ENCODE measurements around the gene PPP1R14C. TPM values are rescaled to one million over a fixed set of nuclear protein-coding genes. Genes with fewer than 3 reads are reported as not detected.

Gene PPP1R14C
- total and polyA plus RNA-seq, 8 donors = 11.7 to 33.6 (median 18.6) TPM

DNA sequence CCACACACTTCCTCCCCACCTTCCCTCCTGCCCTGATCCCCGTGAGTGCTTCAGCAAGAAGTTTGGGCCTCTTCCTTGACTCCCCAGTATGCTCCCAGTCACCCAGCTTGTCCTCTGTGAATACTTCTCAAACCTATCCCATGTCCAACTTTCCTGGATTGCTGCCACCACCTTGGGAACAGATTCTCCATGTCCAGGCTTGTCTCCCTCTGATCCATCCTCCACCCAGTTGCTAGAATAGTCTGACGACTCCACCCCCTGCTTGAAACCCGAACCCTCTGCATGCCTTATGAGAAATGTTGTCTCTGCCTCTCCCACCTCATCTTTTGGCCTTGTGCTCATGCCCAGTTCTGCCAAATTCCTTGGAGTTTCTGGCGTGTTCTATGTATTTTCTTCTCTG lies 108.0 kb downstream of the PPP1R14C start:
- no peak for DNase-seq
- H3K27ac ChIP-seq = no peak overlapping the region
- intact Hi-C loops (cut with DNase I) = no loop called here

DNA sequence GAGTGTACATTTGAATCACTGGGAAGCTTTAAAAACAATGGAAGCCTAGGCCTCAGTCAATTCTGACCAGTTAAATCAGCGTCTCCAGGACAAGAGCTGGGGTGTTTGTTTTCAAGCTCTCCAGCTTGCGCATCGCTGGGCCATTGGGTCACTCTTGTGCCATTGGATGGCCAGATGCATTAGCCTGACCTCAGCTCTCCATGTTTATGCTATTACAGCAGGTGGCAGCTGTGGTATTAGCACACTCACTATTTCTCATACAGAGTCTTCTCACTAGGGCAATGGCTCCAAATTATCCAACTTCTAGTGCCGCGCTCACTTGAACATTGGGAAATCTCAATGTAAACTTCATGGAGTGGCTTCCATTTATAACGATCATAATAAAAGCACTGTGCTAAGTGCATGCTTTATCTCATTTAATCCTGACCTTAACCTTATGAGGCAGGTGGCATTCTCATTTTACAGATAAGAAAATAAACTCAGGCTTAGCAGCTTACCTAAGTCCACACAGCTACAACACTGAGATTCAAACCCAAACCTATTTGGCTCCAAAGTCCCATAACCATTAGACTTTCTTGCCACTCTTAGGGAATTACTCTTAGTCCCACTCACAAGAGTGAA lies 108.8 kb downstream of the PPP1R14C start:
- H3K4me3 ChIP-seq = no peak overlapping the region
- TF ChIP-seq, protein P1, sequence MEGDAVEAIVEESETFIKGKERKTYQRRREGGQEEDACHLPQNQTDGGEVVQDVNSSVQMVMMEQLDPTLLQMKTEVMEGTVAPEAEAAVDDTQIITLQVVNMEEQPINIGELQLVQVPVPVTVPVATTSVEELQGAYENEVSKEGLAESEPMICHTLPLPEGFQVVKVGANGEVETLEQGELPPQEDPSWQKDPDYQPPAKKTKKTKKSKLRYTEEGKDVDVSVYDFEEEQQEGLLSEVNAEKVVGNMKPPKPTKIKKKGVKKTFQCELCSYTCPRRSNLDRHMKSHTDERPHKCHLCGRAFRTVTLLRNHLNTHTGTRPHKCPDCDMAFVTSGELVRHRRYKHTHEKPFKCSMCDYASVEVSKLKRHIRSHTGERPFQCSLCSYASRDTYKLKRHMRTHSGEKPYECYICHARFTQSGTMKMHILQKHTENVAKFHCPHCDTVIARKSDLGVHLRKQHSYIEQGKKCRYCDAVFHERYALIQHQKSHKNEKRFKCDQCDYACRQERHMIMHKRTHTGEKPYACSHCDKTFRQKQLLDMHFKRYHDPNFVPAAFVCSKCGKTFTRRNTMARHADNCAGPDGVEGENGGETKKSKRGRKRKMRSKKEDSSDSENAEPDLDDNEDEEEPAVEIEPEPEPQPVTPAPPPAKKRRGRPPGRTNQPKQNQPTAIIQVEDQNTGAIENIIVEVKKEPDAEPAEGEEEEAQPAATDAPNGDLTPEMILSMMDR (IDR thresholded peaks at IDR 0.05) = no peak
- DNase-seq (no peak), ATAC-seq (peak; percentile 69)
- H3K27me3 ChIP-seq = no peaks in the 10 kb centered on the region
- no peak overlapping the region for H3K27ac ChIP-seq
- intact Hi-C loops (cut with DNase I) = no loop called here
- no peaks in the 10 kb centered on the region for H3K36me3 ChIP-seq
- no peaks in the 10 kb centered on the region for H3K9me3 ChIP-seq
- H3K4me1 ChIP-seq = no peaks in the 10 kb centered on the region

More for the DNA sequence above, 108.0 kb downstream of the PPP1R14C start:
- peak; percentile 13 for ATAC-seq
- Histone ChIP-seq H3K9me3 (no peaks in the 10 kb centered on the region), H3K27me3 (no peaks in the 10 kb centered on the region), H3K36me3 (no peaks in the 10 kb centered on the region), H3K4me3 (no peak overlapping the region), H3K4me1 (no peaks in the 10 kb centered on the region)
- TF ChIP-seq, protein P1 (IDR thresholded peaks at IDR 0.05) = no peak

DNA sequence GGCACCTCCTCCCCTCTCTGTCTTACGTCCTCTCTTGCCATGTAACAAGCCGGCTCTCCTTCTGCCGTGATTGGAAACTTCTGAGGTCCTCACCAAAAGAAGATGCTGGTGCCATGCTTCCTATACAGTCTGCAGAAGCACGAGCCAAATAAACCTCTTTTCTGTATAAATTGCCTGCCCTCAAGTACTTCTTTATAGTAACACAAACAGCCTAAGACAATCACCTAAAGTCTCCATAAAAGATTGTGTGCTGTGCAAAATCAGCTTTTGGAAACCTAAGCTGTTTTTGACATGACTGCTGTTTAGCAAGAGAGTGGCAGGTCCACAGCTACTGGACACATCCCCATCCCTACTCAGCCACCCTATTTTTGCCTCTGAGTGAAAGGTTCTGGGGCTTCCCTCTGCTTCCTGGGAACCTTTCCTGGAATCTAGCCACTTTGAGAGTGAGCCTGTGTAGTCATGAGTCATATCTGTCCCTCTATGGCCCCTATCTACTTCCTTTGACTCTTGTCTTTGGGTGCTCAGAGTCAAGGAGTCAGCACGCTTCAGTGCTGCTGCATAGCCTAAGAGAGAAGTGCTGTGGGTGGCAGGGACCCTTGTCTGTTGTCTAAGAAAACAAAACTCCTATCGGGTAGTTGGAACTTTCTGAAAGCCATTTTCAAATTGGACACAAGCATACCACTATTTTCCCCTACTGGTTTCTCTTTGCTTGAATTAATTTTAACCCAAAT lies 110.0 kb downstream of the PPP1R14C start:
- no peaks in the 10 kb centered on the region for H3K9me3 ChIP-seq
- ATAC-seq = peak; percentile 75
- no peak for DNase-seq
- H3K4me1 ChIP-seq = no peaks in the 10 kb centered on the region
- no peaks in the 10 kb centered on the region for H3K36me3 ChIP-seq
- H3K27ac ChIP-seq = no peak overlapping the region
- no peaks in the 10 kb centered on the region for H3K27me3 ChIP-seq
- no peak overlapping the region for H3K4me3 ChIP-seq
- TF ChIP-seq, protein P1 (IDR thresholded peaks at IDR 0.05) = no peak
- intact Hi-C loops (cut with DNase I) = no loop called here

DNA sequence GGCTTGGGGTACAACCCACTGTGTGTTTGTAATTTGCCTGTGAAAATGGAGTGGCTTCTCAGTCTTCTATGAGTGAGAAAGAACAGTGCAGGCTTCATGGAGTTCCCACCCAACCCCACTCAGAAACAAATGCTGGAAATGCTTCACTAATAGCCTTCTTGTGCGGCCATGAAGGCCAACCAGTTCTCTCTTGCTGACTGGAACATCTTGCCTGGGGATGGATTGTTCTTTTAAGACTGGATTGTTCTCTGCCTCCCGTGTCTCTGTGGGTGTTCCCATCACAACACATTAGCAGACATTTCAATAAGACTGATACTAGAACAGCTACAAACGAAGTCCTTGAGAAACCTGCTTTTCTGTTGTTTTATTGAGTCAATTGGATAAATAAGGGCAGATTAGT lies 110.6 kb downstream of the PPP1R14C start:
- no peaks in the 10 kb centered on the region for H3K9me3 ChIP-seq
- no peak overlapping the region for H3K4me3 ChIP-seq
- no peaks in the 10 kb centered on the region for H3K4me1 ChIP-seq
- H3K27me3 ChIP-seq = no peaks in the 10 kb centered on the region
- intact Hi-C loops (cut with DNase I) = no loop called here
- no peaks in the 10 kb centered on the region for H3K36me3 ChIP-seq
- TF ChIP-seq, protein P1 (IDR thresholded peaks at IDR 0.05) = no peak
- ATAC-seq = no peak
- no peak for DNase-seq
- no peak overlapping the region for H3K27ac ChIP-seq

DNA sequence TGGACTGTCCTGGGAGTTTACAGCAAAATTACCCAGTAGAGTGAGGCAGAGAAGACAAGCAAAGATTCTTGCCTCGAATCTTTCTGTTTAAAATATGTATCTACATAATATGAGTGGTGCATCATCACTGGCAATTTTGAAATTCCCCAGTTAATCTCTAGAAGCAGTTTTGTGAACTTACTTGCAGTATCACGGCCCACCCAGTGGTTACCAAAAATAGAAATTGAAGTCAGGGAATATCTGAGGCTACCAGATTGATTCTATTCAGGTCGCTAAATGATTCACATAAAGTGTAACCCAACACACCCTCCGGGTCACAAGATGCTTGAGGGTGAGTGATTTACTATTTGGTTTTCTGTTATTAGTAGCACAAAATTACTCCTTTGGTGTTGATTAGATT lies 111.9 kb downstream of the PPP1R14C start:
- intact Hi-C loops (cut with DNase I) = no loop called here
- no peak overlapping the region for H3K27ac ChIP-seq
- no peaks in the 10 kb centered on the region for H3K36me3 ChIP-seq
- H3K4me3 ChIP-seq = no peak overlapping the region
- no peak for ATAC-seq
- H3K9me3 ChIP-seq = no peaks in the 10 kb centered on the region
- no peaks in the 10 kb centered on the region for H3K4me1 ChIP-seq
- no peak for DNase-seq
- TF ChIP-seq, protein P1 (IDR thresholded peaks at IDR 0.05) = no peak
- no peaks in the 10 kb centered on the region for H3K27me3 ChIP-seq
